ENCODE results near the gene FZD4. TPM values are rescaled to one million over a fixed set of nuclear protein-coding genes. Genes with fewer than 3 reads are reported as not detected.

Gene FZD4
- total and polyA plus RNA-seq, 10 of the 15 experiments (the other 5 are each of a cell fraction or from before 2014, with no cell fraction given), result under 0.01 to 0.13 (median 0.01) TPM; not detected in 6

GRCh38 chr11:86910592-86910991 lies 44.6 kb downstream of the FZD4 start:
- Histone ChIP-seq H2AFZ (ENCODE audit: control insufficient read depth, low read depth, low read length) (no peak overlapping the region), H3K79me2 (ENCODE audit: control insufficient read depth, insufficient read depth, low read length) (no peaks in the 10 kb centered on the region), H3K27me3 (replicated peaks in 1 of 2; ENCODE audit: control insufficient read depth in 2 of 2, insufficient read depth in 2 of 2, low read length in 1 of 2) (no peaks in the 10 kb centered on the region), H4K20me1 (ENCODE audit: control insufficient read depth, insufficient read depth) (no peaks in the 10 kb centered on the region), H3K27ac (ENCODE audit: control insufficient read depth, insufficient read depth) (no peak overlapping the region), H3K36me3 (ENCODE audit: control insufficient read depth in 2 of 2, insufficient read depth in 2 of 2, low read length in 1 of 2) (no peaks in the 10 kb centered on the region), H3K4me3 (no peak overlapping the region), H3K4me1 (ENCODE audit: control insufficient read depth, insufficient read depth, low read length) (no peaks in the 10 kb centered on the region), H3K9ac (ENCODE audit: control insufficient read depth, insufficient read depth, low read length) (no peak overlapping the region), H3K4me2 (ENCODE audit: control insufficient read depth, insufficient read depth) (no peak overlapping the region), H3K9me3 (replicated peaks; ENCODE audit: control insufficient read depth, insufficient read depth, low read length) (no peaks in the 10 kb centered on the region)
- DNase-seq (ENCODE audit: low read depth, low spot score) (no peak), ATAC-seq (no peak), FAIRE-seq (no peak)
- BruUV-seq (replicated peaks), result no TSS peak
- RAD21 ChIA-PET (ENCODE audit: unreplicated experiment), result no interaction called here
- intact Hi-C loops (cut with micrococcal nuclease; ENCODE audit: unreplicated experiment) (no loop called here), in situ Hi-C loops (cut with MboI) (no loop called here)
- 62% methylated on average over 3 of the region's 3 CpGs for WGBS (ENCODE audit: insufficient coverage, insufficient replicate concordance, low lambda C conversion rate, missing lambda C conversion rate)
- CTCF ChIA-PET, result interaction anchor here (1.3 kb wide), 1 partner anchor 458 kb away, joined by 3 read pairs; no protein-coding TSS in a partner anchor
- SMC1A ChIA-PET (ENCODE audit: uncharacterized antibody, unreplicated experiment), result interaction anchor here (1.2 kb wide), 1 partner anchor 8 kb away, joined by 3 read pairs; no protein-coding TSS in a partner anchor
- POLR2A ChIA-PET, result no interaction called here
- no peak for TF ChIP-seq JUNB (IDR thresholded peaks at IDR 0.05)
- TF ChIP-seq, protein P1, sequence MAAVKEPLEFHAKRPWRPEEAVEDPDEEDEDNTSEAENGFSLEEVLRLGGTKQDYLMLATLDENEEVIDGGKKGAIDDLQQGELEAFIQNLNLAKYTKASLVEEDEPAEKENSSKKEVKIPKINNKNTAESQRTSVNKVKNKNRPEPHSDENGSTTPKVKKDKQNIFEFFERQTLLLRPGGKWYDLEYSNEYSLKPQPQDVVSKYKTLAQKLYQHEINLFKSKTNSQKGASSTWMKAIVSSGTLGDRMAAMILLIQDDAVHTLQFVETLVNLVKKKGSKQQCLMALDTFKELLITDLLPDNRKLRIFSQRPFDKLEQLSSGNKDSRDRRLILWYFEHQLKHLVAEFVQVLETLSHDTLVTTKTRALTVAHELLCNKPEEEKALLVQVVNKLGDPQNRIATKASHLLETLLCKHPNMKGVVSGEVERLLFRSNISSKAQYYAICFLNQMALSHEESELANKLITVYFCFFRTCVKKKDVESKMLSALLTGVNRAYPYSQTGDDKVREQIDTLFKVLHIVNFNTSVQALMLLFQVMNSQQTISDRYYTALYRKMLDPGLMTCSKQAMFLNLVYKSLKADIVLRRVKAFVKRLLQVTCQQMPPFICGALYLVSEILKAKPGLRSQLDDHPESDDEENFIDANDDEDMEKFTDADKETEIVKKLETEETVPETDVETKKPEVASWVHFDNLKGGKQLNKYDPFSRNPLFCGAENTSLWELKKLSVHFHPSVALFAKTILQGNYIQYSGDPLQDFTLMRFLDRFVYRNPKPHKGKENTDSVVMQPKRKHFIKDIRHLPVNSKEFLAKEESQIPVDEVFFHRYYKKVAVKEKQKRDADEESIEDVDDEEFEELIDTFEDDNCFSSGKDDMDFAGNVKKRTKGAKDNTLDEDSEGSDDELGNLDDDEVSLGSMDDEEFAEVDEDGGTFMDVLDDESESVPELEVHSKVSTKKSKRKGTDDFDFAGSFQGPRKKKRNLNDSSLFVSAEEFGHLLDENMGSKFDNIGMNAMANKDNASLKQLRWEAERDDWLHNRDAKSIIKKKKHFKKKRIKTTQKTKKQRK (IDR thresholded peaks at IDR 0.05; ENCODE audit: low read depth, low read length), result no peak
- TF ChIP-seq TBL1XR1 (IDR thresholded peaks at IDR 0.05; ENCODE audit: low read depth, low read length), result no peak
- TF ChIP-seq, protein P2, sequence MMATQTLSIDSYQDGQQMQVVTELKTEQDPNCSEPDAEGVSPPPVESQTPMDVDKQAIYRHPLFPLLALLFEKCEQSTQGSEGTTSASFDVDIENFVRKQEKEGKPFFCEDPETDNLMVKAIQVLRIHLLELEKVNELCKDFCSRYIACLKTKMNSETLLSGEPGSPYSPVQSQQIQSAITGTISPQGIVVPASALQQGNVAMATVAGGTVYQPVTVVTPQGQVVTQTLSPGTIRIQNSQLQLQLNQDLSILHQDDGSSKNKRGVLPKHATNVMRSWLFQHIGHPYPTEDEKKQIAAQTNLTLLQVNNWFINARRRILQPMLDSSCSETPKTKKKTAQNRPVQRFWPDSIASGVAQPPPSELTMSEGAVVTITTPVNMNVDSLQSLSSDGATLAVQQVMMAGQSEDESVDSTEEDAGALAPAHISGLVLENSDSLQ (IDR thresholded peaks at IDR 0.05), result no peak
- TF ChIP-seq, protein P3, sequence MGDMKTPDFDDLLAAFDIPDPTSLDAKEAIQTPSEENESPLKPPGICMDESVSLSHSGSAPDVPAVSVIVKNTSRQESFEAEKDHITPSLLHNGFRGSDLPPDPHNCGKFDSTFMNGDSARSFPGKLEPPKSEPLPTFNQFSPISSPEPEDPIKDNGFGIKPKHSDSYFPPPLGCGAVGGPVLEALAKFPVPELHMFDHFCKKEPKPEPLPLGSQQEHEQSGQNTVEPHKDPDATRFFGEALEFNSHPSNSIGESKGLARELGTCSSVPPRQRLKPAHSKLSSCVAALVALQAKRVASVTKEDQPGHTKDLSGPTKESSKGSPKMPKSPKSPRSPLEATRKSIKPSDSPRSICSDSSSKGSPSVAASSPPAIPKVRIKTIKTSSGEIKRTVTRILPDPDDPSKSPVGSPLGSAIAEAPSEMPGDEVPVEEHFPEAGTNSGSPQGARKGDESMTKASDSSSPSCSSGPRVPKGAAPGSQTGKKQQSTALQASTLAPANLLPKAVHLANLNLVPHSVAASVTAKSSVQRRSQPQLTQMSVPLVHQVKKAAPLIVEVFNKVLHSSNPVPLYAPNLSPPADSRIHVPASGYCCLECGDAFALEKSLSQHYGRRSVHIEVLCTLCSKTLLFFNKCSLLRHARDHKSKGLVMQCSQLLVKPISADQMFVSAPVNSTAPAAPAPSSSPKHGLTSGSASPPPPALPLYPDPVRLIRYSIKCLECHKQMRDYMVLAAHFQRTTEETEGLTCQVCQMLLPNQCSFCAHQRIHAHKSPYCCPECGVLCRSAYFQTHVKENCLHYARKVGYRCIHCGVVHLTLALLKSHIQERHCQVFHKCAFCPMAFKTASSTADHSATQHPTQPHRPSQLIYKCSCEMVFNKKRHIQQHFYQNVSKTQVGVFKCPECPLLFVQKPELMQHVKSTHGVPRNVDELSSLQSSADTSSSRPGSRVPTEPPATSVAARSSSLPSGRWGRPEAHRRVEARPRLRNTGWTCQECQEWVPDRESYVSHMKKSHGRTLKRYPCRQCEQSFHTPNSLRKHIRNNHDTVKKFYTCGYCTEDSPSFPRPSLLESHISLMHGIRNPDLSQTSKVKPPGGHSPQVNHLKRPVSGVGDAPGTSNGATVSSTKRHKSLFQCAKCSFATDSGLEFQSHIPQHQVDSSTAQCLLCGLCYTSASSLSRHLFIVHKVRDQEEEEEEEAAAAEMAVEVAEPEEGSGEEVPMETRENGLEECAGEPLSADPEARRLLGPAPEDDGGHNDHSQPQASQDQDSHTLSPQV (IDR thresholded peaks at IDR 0.05), result no peak
- no peak for TF ChIP-seq RBBP5 (conservative IDR thresholded peaks at IDR 0.05)
- no peak for TF ChIP-seq POU2F2 (IDR thresholded peaks at IDR 0.05; ENCODE audit: borderline replicate concordance, low read depth, low read length)
- TF ChIP-seq, protein P4, sequence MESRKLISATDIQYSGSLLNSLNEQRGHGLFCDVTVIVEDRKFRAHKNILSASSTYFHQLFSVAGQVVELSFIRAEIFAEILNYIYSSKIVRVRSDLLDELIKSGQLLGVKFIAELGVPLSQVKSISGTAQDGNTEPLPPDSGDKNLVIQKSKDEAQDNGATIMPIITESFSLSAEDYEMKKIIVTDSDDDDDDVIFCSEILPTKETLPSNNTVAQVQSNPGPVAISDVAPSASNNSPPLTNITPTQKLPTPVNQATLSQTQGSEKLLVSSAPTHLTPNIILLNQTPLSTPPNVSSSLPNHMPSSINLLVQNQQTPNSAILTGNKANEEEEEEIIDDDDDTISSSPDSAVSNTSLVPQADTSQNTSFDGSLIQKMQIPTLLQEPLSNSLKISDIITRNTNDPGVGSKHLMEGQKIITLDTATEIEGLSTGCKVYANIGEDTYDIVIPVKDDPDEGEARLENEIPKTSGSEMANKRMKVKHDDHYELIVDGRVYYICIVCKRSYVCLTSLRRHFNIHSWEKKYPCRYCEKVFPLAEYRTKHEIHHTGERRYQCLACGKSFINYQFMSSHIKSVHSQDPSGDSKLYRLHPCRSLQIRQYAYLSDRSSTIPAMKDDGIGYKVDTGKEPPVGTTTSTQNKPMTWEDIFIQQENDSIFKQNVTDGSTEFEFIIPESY (IDR thresholded peaks at IDR 0.05), result no peak
- TF ChIP-seq USF2 (IDR thresholded peaks at IDR 0.05; ENCODE audit: borderline replicate concordance, low read depth, low read length), result no peak
- TF ChIP-seq ZNF622 (IDR thresholded peaks at IDR 0.05), result no peak

All from GM12878 (cell line).